CD8-positive, alpha-beta memory T cell (primary cell): Measurements from ENCODE around the gene ZACN. TPM values are rescaled to one million over a fixed set of nuclear protein-coding genes. Genes with fewer than 3 reads are reported as not detected.

Source experiments
- CTCF ChIA-PET: fragments of 350-600 bp; sonication (Branson Sonifier 250); formaldehyde crosslinking; loops from one replicate; lab custom pipeline; 2021; ENCODE audit warnings: antibody characterized with exemption; lab: Charles Lee
- POLR2A ChIA-PET: fragments of 350-600 bp; sonication (Branson Sonifier 250); formaldehyde crosslinking; loops from one replicate; lab custom pipeline; 2021; ENCODE audit warnings: antibody characterized with exemption; lab: Charles Lee
- DNase-seq, 5 donors: peaks; one replicate each; pipeline versions ENCODE4 v3.0.0 to v3.0.0-alpha.2; 2020 to 2022; ENCODE audit warnings: mixed read lengths in 1 of 5
- H3K27ac ChIP-seq: one replicate; pipeline ENCODE4 v1.7.0; 2013; ENCODE audit warnings: low read depth, mild to moderate bottlenecking, low read length, moderate library complexity
- H3K27me3 ChIP-seq: 2 replicates; pipeline ENCODE4 v1.7.0; 2013; ENCODE audit warnings: low read length, mild to moderate bottlenecking; ENCODE audit not compliant: insufficient read depth, poor library complexity, severe bottlenecking
- H3K36me3 ChIP-seq: 2 replicates; pipeline ENCODE4 v1.7.0; 2013; ENCODE audit warnings: mild to moderate bottlenecking, low read length, moderate library complexity; ENCODE audit not compliant: insufficient read depth
- H3K4me1 ChIP-seq: 2 replicates; pipeline ENCODE4 v1.7.0; 2013; ENCODE audit warnings: mild to moderate bottlenecking, low read length, moderate library complexity; ENCODE audit not compliant: insufficient read depth
- H3K4me3 ChIP-seq: 2 replicates; pipeline ENCODE4 v1.7.0; 2013; ENCODE audit warnings: mild to moderate bottlenecking, low read length
- H3K9me3 ChIP-seq: 2 replicates; pipeline ENCODE4 v1.7.0; 2013; ENCODE audit warnings: mild to moderate bottlenecking, low read length
- H3K27ac Mint-ChIP-seq, 8 donors: one replicate each; pipeline ENCODE4 v1.8.0; 2020 to 2021; ENCODE audit warnings: mixed read lengths in 8 of 8, mild to moderate bottlenecking in 6 of 8, inconsistent platforms in 3 of 8, moderate library complexity in 3 of 8
- H3K27me3 Mint-ChIP-seq, 2 donors: one replicate each; pipeline ENCODE4 v1.8.0; 2020 to 2021; ENCODE audit warnings: mixed read lengths in 2 of 2, mild to moderate bottlenecking in 1 of 2, moderate library complexity in 1 of 2
- H3K36me3 Mint-ChIP-seq, 3 donors: one replicate each; pipeline ENCODE4 v1.8.0; 2020 to 2021; ENCODE audit warnings: mixed read lengths in 3 of 3, inconsistent platforms in 1 of 3, mild to moderate bottlenecking in 1 of 3
- H3K4me1 Mint-ChIP-seq, 3 donors: one replicate each; pipeline ENCODE4 v1.8.0; 2020 to 2021; ENCODE audit warnings: mixed read lengths in 3 of 3, inconsistent platforms in 1 of 3, mild to moderate bottlenecking in 1 of 3
- H3K4me3 Mint-ChIP-seq, 7 donors: one replicate each; pipeline ENCODE4 v1.8.0; 2020 to 2021; ENCODE audit warnings: mixed read lengths in 7 of 7, mild to moderate bottlenecking in 6 of 7, moderate library complexity in 4 of 7, inconsistent platforms in 2 of 7
- H3K9me3 Mint-ChIP-seq, 5 donors: one replicate each; pipeline ENCODE4 v1.8.0; 2020 to 2022; ENCODE audit warnings: mixed read lengths in 5 of 5, mild to moderate bottlenecking in 3 of 5, moderate library complexity in 2 of 5, inconsistent platforms in 1 of 5
- polyA plus RNA-seq: library from polyadenylated mRNA; unstranded; fragments of 300-500 nt; fragmentation: Illumina TruSeq; gene quantifications from one replicate; pipeline ENCODE4 v1.2.3, GENCODE V29; 2021
- total RNA-seq, 2 experiments: library from RNA; stranded (reverse); gene quantifications; one replicate each; pipeline ENCODE4 v1.2.3, GENCODE V29; 2021

Gene ZACN
- total and polyA plus RNA-seq, 3 experiments from 2014 or later, result 2.8 to 4.1 (median 3.0) TPM

DNA sequence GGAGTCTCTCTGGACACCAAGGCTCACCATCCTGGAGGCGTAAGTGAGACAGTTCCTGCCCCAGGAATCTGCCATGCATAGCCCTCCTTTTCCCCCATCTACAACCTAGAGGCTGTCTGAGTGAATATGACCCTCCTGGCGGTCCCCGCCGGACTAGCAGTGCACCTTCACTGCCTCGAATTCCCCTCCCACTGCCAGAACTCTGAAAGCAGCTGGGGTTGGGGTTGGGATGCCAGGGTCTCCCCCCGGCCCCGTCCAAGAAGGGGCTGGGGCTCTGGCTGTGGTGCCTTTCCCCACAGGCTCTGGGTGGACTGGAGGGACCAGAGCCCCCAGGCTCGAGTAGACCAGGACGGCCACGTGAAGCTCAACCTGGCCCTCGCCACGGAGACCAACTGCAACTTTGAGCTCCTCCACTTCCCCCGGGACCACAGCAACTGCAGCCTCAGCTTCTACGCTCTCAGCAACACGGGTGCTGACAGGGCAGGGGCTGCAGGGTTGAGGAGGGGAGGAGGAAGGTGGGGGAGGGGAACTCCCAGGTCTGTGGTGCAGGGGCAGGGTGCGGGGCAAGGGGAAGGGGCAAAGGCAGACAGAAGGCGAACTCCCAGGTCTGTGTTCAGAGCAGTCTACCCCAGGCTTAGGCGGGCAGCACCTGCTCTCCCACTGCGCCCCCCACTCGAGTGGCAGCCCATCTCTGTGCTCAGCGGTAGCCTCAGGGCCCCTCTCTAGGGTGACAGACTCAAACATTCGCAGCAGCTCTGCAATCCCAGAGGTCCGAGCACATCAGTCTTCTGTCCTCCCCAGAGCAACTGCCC is 1.2 kb downstream of the ZACN start:
- ChIA-PET CTCF (interaction anchor here (0.8 to 1.2 kb wide), 5 partner anchors 11 to 80 kb away, joined by 3 to 4 read pairs (median 3); no protein-coding TSS in a partner anchor), POLR2A (interaction anchor here (0.5 to 0.9 kb wide), 4 partner anchors 11 to 413 kb away, joined by 4 to 5 read pairs (median 4); no protein-coding TSS in a partner anchor)
- Mint-ChIP-seq H3K4me1 (peaks cover 18 to 53% (median 25%) of the 10 kb centered on the region in 3 donors), H3K27me3 (peaks cover 25 to 26% of the 10 kb centered on the region in 2 donors), H3K36me3 (peaks cover 0 to 23% (median 5%) of the 10 kb centered on the region in 3 donors), H3K27ac (peak overlapping the region in 2 of 8 donors; percentile 54 to 68), H3K9me3 (no peaks in the 10 kb centered on the region), H3K4me3 (peak overlapping the region in 1 of 7 donors; percentile 8)
- Histone ChIP-seq H3K27ac (no peak overlapping the region), H3K36me3 (peaks cover 15% of the 10 kb centered on the region), H3K4me3 (no peak overlapping the region), H3K4me1 (peaks cover 38% of the 10 kb centered on the region), H3K27me3 (peaks cover 20% of the 10 kb centered on the region), H3K9me3 (no peaks in the 10 kb centered on the region)
- DNase-seq, result no peak

DNA sequence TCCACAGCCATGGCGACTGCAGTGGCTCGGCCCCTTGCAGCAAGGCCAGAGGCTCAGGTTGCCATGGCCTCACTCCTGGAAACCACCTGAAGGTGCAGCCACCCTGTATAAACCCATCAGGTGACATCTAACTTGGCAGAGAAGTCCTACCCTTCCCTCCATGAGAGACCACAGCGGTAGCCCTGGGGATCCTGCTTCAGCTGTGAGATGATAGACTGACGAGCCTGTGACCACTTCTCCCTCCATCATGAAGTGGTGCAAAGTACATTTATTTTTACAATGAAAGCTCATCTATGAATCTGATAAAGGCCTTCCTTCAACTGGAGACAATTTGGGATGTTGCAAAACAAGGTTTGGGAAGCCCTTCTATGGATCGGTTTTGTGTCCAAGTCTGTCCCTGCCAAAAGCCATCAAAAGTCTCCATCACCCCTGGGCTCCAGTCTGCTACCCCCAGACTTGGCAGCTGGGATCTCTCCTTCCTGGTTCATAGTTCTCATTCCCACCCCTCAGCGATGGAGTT is 1.8 kb downstream of the ZACN start:
- Histone ChIP-seq H3K4me3 (no peak overlapping the region), H3K27me3 (peaks cover 14% of the 10 kb centered on the region), H3K27ac (no peak overlapping the region), H3K36me3 (peaks cover 18% of the 10 kb centered on the region), H3K9me3 (no peaks in the 10 kb centered on the region), H3K4me1 (peaks cover 32% of the 10 kb centered on the region)
- H3K4me3 Mint-ChIP-seq, result peak overlapping the region in 1 of 7 donors; percentile 32
- H3K27me3 Mint-ChIP-seq, result peaks cover 19 to 20% of the 10 kb centered on the region in 2 donors
- DNase-seq, result no peak
- H3K36me3 Mint-ChIP-seq, result peaks cover 0 to 30% (median 5%) of the 10 kb centered on the region in 3 donors
- H3K27ac Mint-ChIP-seq, result peak overlapping the region in 2 of 8 donors; percentile 11 to 54
- H3K4me1 Mint-ChIP-seq, result peaks cover 13 to 47% (median 19%) of the 10 kb centered on the region in 3 donors
- no peaks in the 10 kb centered on the region for H3K9me3 Mint-ChIP-seq
- ChIA-PET CTCF (interaction anchor here (0.9 kb wide), 1 partner anchor 67 kb away, joined by 3 read pairs; no protein-coding TSS in a partner anchor), POLR2A (interaction anchor here (0.5 to 0.9 kb wide), 3 partner anchors 9 to 14 kb away, joined by 4 read pairs; no protein-coding TSS in a partner anchor)

DNA sequence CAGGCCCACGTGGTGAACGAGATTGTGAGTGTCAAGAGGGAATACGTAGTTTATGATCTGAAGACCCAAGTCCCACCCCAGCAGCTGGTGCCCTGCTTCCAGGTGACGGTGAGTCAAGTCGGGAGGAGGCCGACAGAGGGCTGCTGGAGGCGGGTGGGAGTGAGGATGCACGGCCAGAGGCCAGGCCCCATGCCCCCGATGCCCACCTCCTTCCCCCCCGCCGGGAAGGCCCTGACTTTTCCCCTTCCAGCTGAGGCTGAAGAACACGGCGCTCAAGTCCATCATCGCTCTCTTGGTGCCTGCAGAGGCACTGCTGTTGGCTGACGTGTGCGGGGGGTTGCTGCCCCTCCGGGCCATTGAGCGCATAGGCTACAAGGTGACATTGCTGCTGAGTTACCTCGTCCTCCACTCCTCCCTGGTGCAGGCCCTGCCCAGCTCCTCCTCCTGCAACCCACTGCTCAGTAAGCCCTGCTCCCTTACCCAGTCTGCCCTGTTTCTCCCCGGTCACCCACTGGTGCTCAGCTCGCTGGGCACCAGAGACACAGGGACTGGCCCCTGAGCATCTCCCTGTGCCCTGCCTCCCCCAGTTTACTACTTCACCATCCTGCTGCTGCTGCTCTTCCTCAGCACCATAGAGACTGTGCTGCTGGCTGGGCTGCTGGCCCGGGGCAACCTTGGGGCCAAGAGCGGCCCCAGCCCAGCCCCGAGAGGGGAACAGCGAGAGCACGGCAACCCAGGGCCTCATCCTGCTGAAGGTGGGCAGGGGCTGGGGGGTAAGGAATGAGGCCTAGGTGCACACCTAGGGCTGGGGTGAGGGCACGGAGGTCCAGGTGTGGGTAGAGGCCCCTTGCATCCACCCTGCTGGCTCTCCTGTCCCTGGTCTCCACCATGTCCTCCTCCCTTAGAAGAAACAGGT is 2.6 kb downstream of the ZACN start:
- H3K9me3 ChIP-seq, result no peaks in the 10 kb centered on the region
- Mint-ChIP-seq H3K4me3 (no peak overlapping the region), H3K4me1 (peaks cover 10 to 40% (median 15%) of the 10 kb centered on the region in 3 donors), H3K36me3 (peaks cover 0 to 37% (median 5%) of the 10 kb centered on the region in 3 donors), H3K9me3 (no peaks in the 10 kb centered on the region), H3K27me3 (peaks cover 12 to 14% of the 10 kb centered on the region in 2 donors), H3K27ac (peak overlapping the region in 4 of 8 donors; percentile 29 to 92 (median 55))
- peaks cover 24% of the 10 kb centered on the region for H3K4me1 ChIP-seq
- H3K27me3 ChIP-seq, result peaks cover 9% of the 10 kb centered on the region
- ChIA-PET CTCF (no interaction called here), POLR2A (interaction anchor here (0.8 kb wide), 1 partner anchor 8 kb away, joined by 4 read pairs; no protein-coding TSS in a partner anchor)
- peaks cover 20% of the 10 kb centered on the region for H3K36me3 ChIP-seq
- no peak overlapping the region for H3K4me3 ChIP-seq
- no peak overlapping the region for H3K27ac ChIP-seq
- no peak for DNase-seq

DNA sequence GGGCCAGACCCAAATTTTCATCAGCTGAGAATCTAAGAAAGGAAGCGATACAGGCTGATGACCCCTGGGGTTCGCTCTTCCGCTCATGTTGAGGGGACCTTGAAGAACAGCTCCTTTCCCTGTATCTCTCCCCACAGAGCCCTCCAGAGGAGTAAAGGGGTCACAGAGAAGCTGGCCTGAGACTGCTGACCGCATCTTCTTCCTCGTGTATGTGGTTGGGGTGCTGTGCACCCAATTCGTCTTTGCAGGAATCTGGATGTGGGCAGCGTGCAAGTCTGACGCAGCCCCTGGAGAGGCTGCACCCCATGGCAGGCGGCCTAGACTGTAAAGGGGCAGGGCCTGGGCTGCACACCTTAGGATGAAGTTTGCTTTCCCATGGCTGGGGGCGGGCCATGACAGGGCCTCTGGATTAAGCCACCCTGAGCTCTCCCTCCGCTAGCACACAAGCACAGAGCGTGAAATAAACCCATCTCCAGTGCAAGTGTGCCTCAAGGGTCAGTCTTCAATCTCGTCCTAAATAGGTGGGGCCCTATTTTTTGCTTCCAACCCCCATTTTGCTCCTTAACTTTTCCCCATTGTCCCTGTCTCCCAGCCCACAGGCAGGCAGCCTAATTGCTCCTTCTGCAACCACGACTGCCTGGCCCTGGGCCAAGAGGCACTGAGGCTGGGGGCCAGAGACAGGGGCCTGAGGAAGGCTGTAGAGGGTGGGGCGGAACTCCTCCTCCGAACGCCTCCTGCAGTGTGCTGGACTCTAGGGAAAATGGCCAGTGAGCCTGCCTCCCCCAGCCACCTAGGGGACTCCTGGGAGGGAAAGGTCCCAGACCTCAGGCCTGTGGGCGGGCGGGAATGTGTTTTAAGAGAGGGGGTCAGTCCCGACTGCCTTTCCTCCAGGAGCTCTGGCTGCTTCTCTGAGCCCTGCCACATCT is 3.6 kb downstream of the ZACN start:
- DNase-seq, result peak in 1 of 5 donors; percentile 33
- peaks cover 16% of the 10 kb centered on the region for H3K4me1 ChIP-seq
- CTCF ChIA-PET, result no interaction called here
- Mint-ChIP-seq H3K4me3 (no peak overlapping the region), H3K36me3 (peaks cover 0 to 47% (median 5%) of the 10 kb centered on the region in 3 donors), H3K27ac (peak overlapping the region in 3 of 8 donors; percentile 10 to 92 (median 70)), H3K27me3 (peaks cover 2 to 5% of the 10 kb centered on the region in 2 donors), H3K9me3 (no peaks in the 10 kb centered on the region), H3K4me1 (peaks cover 0 to 29% (median 7%) of the 10 kb centered on the region in 3 donors)
- POLR2A ChIA-PET, result no interaction called here
- H3K27ac ChIP-seq, result no peak overlapping the region
- no peak overlapping the region for H3K4me3 ChIP-seq
- H3K27me3 ChIP-seq, result peaks cover 3% of the 10 kb centered on the region
- no peaks in the 10 kb centered on the region for H3K9me3 ChIP-seq
- H3K36me3 ChIP-seq, result peaks cover 27% of the 10 kb centered on the region

DNA sequence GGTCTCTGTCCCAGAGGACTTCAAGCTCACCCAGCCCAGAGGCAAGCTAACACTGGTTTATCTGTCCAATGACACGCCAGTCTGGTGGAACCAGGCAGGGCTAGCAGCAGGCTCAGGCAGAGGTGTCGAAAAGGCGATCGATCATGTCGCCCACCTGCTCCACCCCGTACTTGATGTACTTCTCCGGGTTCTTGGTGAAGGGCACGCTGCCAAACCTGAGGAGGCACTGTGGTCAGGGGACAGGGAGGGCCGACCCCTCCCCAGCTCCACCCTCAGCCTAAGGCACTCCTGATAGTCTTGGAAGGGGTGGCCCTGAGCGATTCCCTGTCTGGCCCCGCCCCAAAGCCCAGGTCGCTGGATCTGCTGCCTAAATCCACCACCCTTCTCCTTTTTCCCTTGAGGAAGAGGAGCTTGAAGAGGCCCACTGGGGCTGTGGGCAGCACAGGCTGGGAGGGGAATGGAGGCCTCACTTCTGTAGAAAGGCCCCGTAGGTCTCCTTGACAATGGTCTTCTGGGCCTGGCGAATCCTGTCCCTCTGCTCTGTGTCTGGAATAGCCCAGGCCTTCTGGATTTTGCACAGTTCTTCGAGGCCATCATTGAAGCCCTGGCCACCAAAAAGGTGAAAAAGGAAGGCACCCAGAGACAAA is 4.7 kb downstream of the ZACN start:
- Mint-ChIP-seq H3K36me3 (peaks cover 0 to 58% (median 5%) of the 10 kb centered on the region in 3 donors), H3K9me3 (no peaks in the 10 kb centered on the region), H3K4me3 (no peak overlapping the region), H3K4me1 (peaks cover 0 to 24% (median 5%) of the 10 kb centered on the region in 3 donors), H3K27ac (peak overlapping the region in 1 of 8 donors; percentile 62), H3K27me3 (peaks cover 0 to 2% of the 10 kb centered on the region in 2 donors)
- peaks cover 38% of the 10 kb centered on the region for H3K36me3 ChIP-seq
- no peaks in the 10 kb centered on the region for H3K9me3 ChIP-seq
- POLR2A ChIA-PET, result no interaction called here
- no peak overlapping the region for H3K4me3 ChIP-seq
- DNase-seq, result peak in 1 of 5 donors; percentile 17
- no peak overlapping the region for H3K27ac ChIP-seq
- no peaks in the 10 kb centered on the region for H3K27me3 ChIP-seq
- peaks cover 16% of the 10 kb centered on the region for H3K4me1 ChIP-seq
- CTCF ChIA-PET, result no interaction called here

DNA sequence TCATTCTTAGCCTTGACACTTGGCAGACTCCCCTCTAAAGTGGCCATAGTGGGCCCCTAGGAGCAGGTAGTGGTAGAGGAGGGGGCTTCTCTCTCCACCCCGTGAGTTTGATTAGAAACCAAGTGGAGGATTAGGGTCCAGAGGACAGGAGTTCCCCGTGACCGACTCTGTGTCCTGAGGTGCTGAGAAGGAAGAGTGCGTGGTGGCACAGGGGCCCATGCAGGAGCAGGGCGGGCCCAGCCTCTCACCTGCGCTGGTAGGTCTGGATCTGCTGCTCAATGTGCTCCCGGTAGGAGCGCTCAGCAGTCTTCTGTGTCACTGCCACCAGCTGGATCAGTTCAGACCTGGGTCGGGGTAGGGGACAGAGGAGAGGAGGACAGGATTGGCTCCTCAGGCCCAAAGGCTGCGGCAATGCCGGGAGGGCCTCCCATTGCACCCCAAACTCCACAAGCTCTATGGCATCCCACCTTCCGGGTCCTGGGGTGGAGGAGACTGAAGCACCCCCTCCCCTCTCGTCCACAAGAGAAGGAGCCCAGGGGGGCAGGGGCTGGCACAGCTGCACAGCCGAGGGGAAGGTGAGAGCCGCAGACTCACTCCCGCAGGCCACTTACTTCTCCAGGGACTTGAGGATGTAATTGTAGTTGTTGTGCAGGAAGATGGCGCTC is 6.2 kb downstream of the ZACN start:
- Histone ChIP-seq H3K27ac (no peak overlapping the region), H3K36me3 (peaks cover 53% of the 10 kb centered on the region), H3K9me3 (no peaks in the 10 kb centered on the region), H3K4me3 (no peak overlapping the region), H3K4me1 (peaks cover under 1% of the 10 kb centered on the region), H3K27me3 (no peaks in the 10 kb centered on the region)
- Mint-ChIP-seq H3K4me3 (no peak overlapping the region), H3K27ac (no peak overlapping the region), H3K4me1 (peaks cover 0 to 9% (median 1%) of the 10 kb centered on the region in 3 donors), H3K9me3 (no peaks in the 10 kb centered on the region), H3K27me3 (peaks cover 0 to 1% of the 10 kb centered on the region in 2 donors), H3K36me3 (peaks cover 0 to 73% (median 5%) of the 10 kb centered on the region in 3 donors)
- POLR2A ChIA-PET, result no interaction called here
- DNase-seq, result peak in 1 of 5 donors; percentile 33
- CTCF ChIA-PET, result no interaction called here
